Effector memory CD4-positive, alpha-beta T cell (primary cell): ENCODE measurements around the gene C17orf67.

Experiments used
- DNase-seq, 3 donors: peaks; one replicate each; pipeline ENCODE4 v3.0.0-alpha.2; 2020
- H3K27ac ChIP-seq: 2 replicates; pipeline ENCODE4 v1.7.0; 2013; ENCODE audit warnings: mild to moderate bottlenecking, low read length, moderate library complexity; ENCODE audit not compliant: insufficient read depth, poor library complexity, severe bottlenecking
- H3K27me3 ChIP-seq: replicated peaks from 2 replicates; pipeline ENCODE4 v1.7.0; 2013; ENCODE audit warnings: mild to moderate bottlenecking, low read length; ENCODE audit not compliant: insufficient read depth, control insufficient read depth, poor library complexity, severe bottlenecking
- H3K36me3 ChIP-seq: 2 replicates; pipeline ENCODE4 v1.7.0; 2013; ENCODE audit warnings: mild to moderate bottlenecking, low read length, moderate library complexity; ENCODE audit not compliant: control insufficient read depth, insufficient read depth
- H3K4me1 ChIP-seq: 2 replicates; pipeline ENCODE4 v1.7.0; 2013; ENCODE audit warnings: low read length, mild to moderate bottlenecking; ENCODE audit not compliant: control insufficient read depth, insufficient read depth, poor library complexity, severe bottlenecking
- H3K4me3 ChIP-seq: 2 replicates; pipeline ENCODE4 v1.7.0; 2013; ENCODE audit warnings: low read length, low read depth, mild to moderate bottlenecking; ENCODE audit not compliant: insufficient read depth, poor library complexity, severe bottlenecking
- H3K9me3 ChIP-seq: 2 replicates; pipeline ENCODE4 v1.7.0; 2013; ENCODE audit warnings: mild to moderate bottlenecking, low read length, moderate library complexity; ENCODE audit not compliant: control insufficient read depth

Gene C17orf67

GRCh38 chr17:56744721-56745120, 89.0 kb downstream of the C17orf67 start:
- DNase-seq = no peak
- no peak overlapping the region for H3K4me3 ChIP-seq
- H3K9me3 ChIP-seq = no peaks in the 10 kb centered on the region
- H3K27ac ChIP-seq = no peak overlapping the region
- H3K4me1 ChIP-seq = no peaks in the 10 kb centered on the region
- no peaks in the 10 kb centered on the region for H3K27me3 ChIP-seq
- no peaks in the 10 kb centered on the region for H3K36me3 ChIP-seq

GRCh38 chr17:56742601-56743000, 91.1 kb downstream of the C17orf67 start:
- no peak for DNase-seq
- Histone ChIP-seq H3K36me3 (no peaks in the 10 kb centered on the region), H3K9me3 (no peaks in the 10 kb centered on the region), H3K27ac (no peak overlapping the region), H3K27me3 (no peaks in the 10 kb centered on the region), H3K4me3 (no peak overlapping the region), H3K4me1 (no peaks in the 10 kb centered on the region)
